BLaER1 (cell line): ENCODE measurements around the gene ZNF385D.

Experiments
- H3K27ac ChIP-seq: shearing (Covaris generic); formaldehyde crosslinking; 2 replicates; pipeline ENCODE4 v1.8.1; 2022
- H3K27me3 ChIP-seq: shearing (Covaris generic); formaldehyde crosslinking; 2 replicates; pipeline ENCODE4 v1.8.1; 2022
- H3K36me3 ChIP-seq: shearing (Covaris generic); formaldehyde crosslinking; 2 replicates; pipeline ENCODE4 v1.8.1; 2022
- H3K4me1 ChIP-seq: shearing (Covaris generic); formaldehyde crosslinking; 2 replicates; pipeline ENCODE4 v1.8.1; 2022
- H3K4me2 ChIP-seq: shearing (Covaris generic); formaldehyde crosslinking; 2 replicates; pipeline ENCODE4 v1.8.1; 2022
- H3K4me3 ChIP-seq: shearing (Covaris generic); formaldehyde crosslinking; 2 replicates; pipeline ENCODE4 v1.8.1; 2022
- H3K9ac ChIP-seq: shearing (Covaris generic); formaldehyde crosslinking; 2 replicates; pipeline ENCODE4 v1.8.1; 2022
- H3K9me3 ChIP-seq: shearing (Covaris generic); formaldehyde crosslinking; 2 replicates; pipeline ENCODE4 v1.8.1; 2022
- H4K20me1 ChIP-seq: shearing (Covaris generic); formaldehyde crosslinking; 2 replicates; pipeline ENCODE4 v1.8.1; 2022
- Cebpa-rat ChIP-seq: shearing (Covaris generic); IDR thresholded peaks from 2 replicates; pipeline ENCODE4 v1.8.1; 2022

ZNF385D gene

GRCh38 chr3:21729888-21730459 is 21.0 kb downstream of the ZNF385D start:
- no peaks in the 10 kb centered on the region for H3K27me3 ChIP-seq
- peaks cover 34% of the 10 kb centered on the region for H3K9me3 ChIP-seq
- no peak overlapping the region for H3K4me2 ChIP-seq
- H3K9ac ChIP-seq = no peak overlapping the region
- H3K27ac ChIP-seq = no peak overlapping the region
- no peak for TF ChIP-seq Cebpa-rat
- no peaks in the 10 kb centered on the region for H3K36me3 ChIP-seq
- no peaks in the 10 kb centered on the region for H4K20me1 ChIP-seq
- H3K4me3 ChIP-seq = no peak overlapping the region
- no peaks in the 10 kb centered on the region for H3K4me1 ChIP-seq

GRCh38 chr3:21729331-21729730 is 21.7 kb downstream of the ZNF385D start:
- Histone ChIP-seq H3K36me3 (no peaks in the 10 kb centered on the region), H3K4me2 (no peak overlapping the region), H3K9me3 (peaks cover 40% of the 10 kb centered on the region), H3K27me3 (no peaks in the 10 kb centered on the region), H3K27ac (no peak overlapping the region), H3K4me3 (no peak overlapping the region), H4K20me1 (no peaks in the 10 kb centered on the region), H3K4me1 (no peaks in the 10 kb centered on the region), H3K9ac (no peak overlapping the region)
- no peak for TF ChIP-seq Cebpa-rat

DNA sequence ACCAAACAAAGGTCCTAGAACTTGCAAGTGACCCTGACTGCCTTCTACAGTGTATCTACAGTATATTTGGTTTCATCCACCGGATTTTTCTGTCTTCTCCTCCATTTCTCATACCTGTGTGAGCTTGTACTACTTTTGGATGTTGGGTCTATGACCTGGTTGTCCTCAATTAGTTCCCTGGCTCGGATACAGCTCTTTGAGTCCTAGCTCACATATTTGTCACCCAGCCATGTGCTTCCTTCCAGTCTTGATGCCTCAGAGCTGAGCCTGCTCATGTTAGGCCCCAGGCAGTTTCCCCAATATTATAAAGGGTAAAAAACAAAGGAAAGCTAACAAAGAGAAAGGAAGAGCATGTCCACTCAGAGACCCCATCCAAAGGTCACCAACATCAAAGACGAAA is 28.2 kb downstream of the ZNF385D start:
- H3K36me3 ChIP-seq = peaks cover 11% of the 10 kb centered on the region; the same call in 1 of the 2 replicates
- H3K9ac ChIP-seq = no peak overlapping the region
- no peak for TF ChIP-seq Cebpa-rat
- H3K9me3 ChIP-seq = peaks cover 70% of the 10 kb centered on the region
- H3K27me3 ChIP-seq = no peaks in the 10 kb centered on the region
- no peaks in the 10 kb centered on the region for H4K20me1 ChIP-seq
- no peak overlapping the region for H3K4me2 ChIP-seq
- H3K27ac ChIP-seq = no peak overlapping the region
- H3K4me3 ChIP-seq = no peak overlapping the region
- no peaks in the 10 kb centered on the region for H3K4me1 ChIP-seq

- no peak overlapping the region for H3K4me2 ChIP-seq
- H4K20me1 ChIP-seq = no peaks in the 10 kb centered on the region
- no peaks in the 10 kb centered on the region for H3K27me3 ChIP-seq
- no peak overlapping the region for H3K27ac ChIP-seq
- H3K9ac ChIP-seq = no peak overlapping the region
- H3K4me1 ChIP-seq = no peaks in the 10 kb centered on the region
- peaks cover 72% of the 10 kb centered on the region for H3K9me3 ChIP-seq
- no peak for TF ChIP-seq Cebpa-rat
- H3K4me3 ChIP-seq = no peak overlapping the region
- peaks cover 11% of the 10 kb centered on the region; the same call in 1 of the 2 replicates for H3K36me3 ChIP-seq
Observed at GRCh38 chr3:21722301-21722700, 28.7 kb downstream of the ZNF385D start.

DNA sequence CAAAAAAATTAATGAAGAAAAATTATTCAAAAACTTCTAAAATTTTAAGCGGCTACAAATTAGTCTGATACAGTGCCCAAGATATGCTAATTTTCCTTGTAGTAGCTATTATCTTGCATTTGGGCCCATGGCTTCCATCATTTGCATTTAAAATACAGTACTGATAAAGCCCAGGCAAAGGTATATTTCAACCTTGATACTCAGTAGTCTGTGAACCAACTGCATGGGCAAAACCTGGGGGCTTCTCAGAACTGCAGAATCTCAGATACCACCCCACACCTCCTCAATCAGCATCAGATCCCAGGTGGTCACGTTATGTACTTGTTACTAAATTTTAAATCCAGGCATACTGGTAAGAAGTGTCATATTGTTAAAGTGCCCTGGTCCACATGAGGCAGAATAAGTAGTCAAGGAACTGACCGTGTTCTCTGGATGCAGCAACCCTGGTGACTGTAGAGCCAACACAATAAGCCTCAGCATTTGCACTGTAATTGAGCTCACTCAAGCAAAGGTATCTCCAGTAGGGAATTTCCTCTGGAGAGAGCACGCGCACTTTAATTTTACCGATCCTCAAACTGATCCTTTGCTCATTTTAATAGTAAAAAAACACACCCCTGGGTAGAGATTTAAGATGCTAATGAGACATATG is 31.9 kb downstream of the ZNF385D start:
- H4K20me1 ChIP-seq = no peaks in the 10 kb centered on the region
- H3K4me2 ChIP-seq = no peak overlapping the region
- H3K4me3 ChIP-seq = no peak overlapping the region
- TF ChIP-seq Cebpa-rat = no peak
- no peak overlapping the region for H3K9ac ChIP-seq
- no peak overlapping the region for H3K27ac ChIP-seq
- no peaks in the 10 kb centered on the region for H3K4me1 ChIP-seq
- H3K9me3 ChIP-seq = peaks cover 53% of the 10 kb centered on the region
- H3K27me3 ChIP-seq = no peaks in the 10 kb centered on the region
- peaks cover 19% of the 10 kb centered on the region; the same call in 1 of the 2 replicates for H3K36me3 ChIP-seq

- no peaks in the 10 kb centered on the region for H4K20me1 ChIP-seq
- no peak overlapping the region for H3K4me2 ChIP-seq
- H3K9ac ChIP-seq = no peak overlapping the region
- peaks cover 46% of the 10 kb centered on the region for H3K9me3 ChIP-seq
- H3K27ac ChIP-seq = no peak overlapping the region
- H3K27me3 ChIP-seq = no peaks in the 10 kb centered on the region
- H3K36me3 ChIP-seq = peaks cover 23% of the 10 kb centered on the region
- TF ChIP-seq Cebpa-rat = no peak
- no peaks in the 10 kb centered on the region for H3K4me1 ChIP-seq
- no peak overlapping the region for H3K4me3 ChIP-seq
Observed at GRCh38 chr3:21718161-21718765, 32.7 kb downstream of the ZNF385D start.

GRCh38 chr3:21715662-21716061 is 35.3 kb downstream of the ZNF385D start:
- Histone ChIP-seq H3K4me2 (no peak overlapping the region), H3K27me3 (no peaks in the 10 kb centered on the region), H3K4me1 (no peaks in the 10 kb centered on the region), H4K20me1 (no peaks in the 10 kb centered on the region), H3K9me3 (peaks cover 28% of the 10 kb centered on the region; the same call in 1 of the 2 replicates), H3K4me3 (no peak overlapping the region), H3K36me3 (peaks cover 19% of the 10 kb centered on the region), H3K27ac (no peak overlapping the region), H3K9ac (no peak overlapping the region)
- no peak for TF ChIP-seq Cebpa-rat

DNA sequence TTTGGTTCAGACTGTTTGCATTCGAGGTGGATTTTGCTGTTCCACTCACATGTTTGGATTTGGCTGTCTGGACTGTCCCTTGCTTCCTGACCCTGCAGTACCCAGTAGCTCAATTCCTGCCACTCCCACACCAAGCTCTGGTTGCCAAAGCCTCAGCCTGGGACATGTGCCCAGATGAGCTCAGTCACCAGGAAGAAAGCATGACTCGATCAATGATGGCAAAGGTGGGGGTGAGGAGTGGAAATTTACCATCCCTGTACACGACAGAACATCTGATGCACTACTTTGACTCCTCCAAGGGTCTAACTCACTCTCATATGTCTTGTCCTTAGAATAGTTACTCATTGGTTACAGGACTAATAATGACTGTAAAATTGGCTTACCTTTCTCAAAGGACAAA is 45.2 kb downstream of the ZNF385D start:
- H3K9me3 ChIP-seq = peaks cover 33% of the 10 kb centered on the region
- no peak overlapping the region for H3K4me3 ChIP-seq
- peaks cover 23% of the 10 kb centered on the region; the same call in 1 of the 2 replicates for H3K36me3 ChIP-seq
- no peak overlapping the region for H3K9ac ChIP-seq
- H3K4me2 ChIP-seq = no peak overlapping the region
- TF ChIP-seq Cebpa-rat = no peak
- H3K27ac ChIP-seq = no peak overlapping the region
- peaks cover 23% of the 10 kb centered on the region for H3K4me1 ChIP-seq
- H3K27me3 ChIP-seq = no peaks in the 10 kb centered on the region
- H4K20me1 ChIP-seq = no peaks in the 10 kb centered on the region

- no peak overlapping the region for H3K4me2 ChIP-seq
- no peak for TF ChIP-seq Cebpa-rat
- H3K4me1 ChIP-seq = peaks cover 23% of the 10 kb centered on the region
- no peaks in the 10 kb centered on the region for H3K27me3 ChIP-seq
- H3K27ac ChIP-seq = no peak overlapping the region
- H3K4me3 ChIP-seq = no peak overlapping the region
- no peak overlapping the region for H3K9ac ChIP-seq
- peaks cover 23% of the 10 kb centered on the region; the same call in 1 of the 2 replicates for H3K36me3 ChIP-seq
- H3K9me3 ChIP-seq = peaks cover 34% of the 10 kb centered on the region
- no peaks in the 10 kb centered on the region for H4K20me1 ChIP-seq
Observed at GRCh38 chr3:21704796-21705195, 46.2 kb downstream of the ZNF385D start.

GRCh38 chr3:21703291-21703690 is 47.7 kb downstream of the ZNF385D start:
- H3K4me1 ChIP-seq = peaks cover 23% of the 10 kb centered on the region
- no peak for TF ChIP-seq Cebpa-rat

More at GRCh38 chr3:21703291-21703690, 47.7 kb downstream of the ZNF385D start:
- H3K4me2 ChIP-seq = no peak overlapping the region
- no peak overlapping the region for H3K9ac ChIP-seq
- peaks cover 23% of the 10 kb centered on the region; the same call in 1 of the 2 replicates for H3K36me3 ChIP-seq
- H3K9me3 ChIP-seq = peaks cover 34% of the 10 kb centered on the region
- no peak overlapping the region for H3K27ac ChIP-seq
- no peak overlapping the region for H3K4me3 ChIP-seq
- no peaks in the 10 kb centered on the region for H3K27me3 ChIP-seq
- no peaks in the 10 kb centered on the region for H4K20me1 ChIP-seq
